ENCODE data around the gene KCNQ4. TPM values are rescaled to one million over a fixed set of nuclear protein-coding genes. Genes with fewer than 3 reads are reported as not detected.

Gene KCNQ4
- total RNA-seq, 2 donors from 2014 or later = 1.8 to 1.9 TPM

- no peak for DNase-seq
- Histone ChIP-seq H3K9ac (ENCODE audit: low read depth in 2 of 2, low read length in 2 of 2) (no peak overlapping the region), H3K36me3 (peaks cover 24% of the 10 kb centered on the region), H3K27ac (no peak overlapping the region), H3K4me3 (no peak overlapping the region), H3K27me3 (no peaks in the 10 kb centered on the region), H3K4me1 (no peaks in the 10 kb centered on the region), H3K9me3 (no peaks in the 10 kb centered on the region)
- intact Hi-C loops (cut with DNase I) = no loop called here
- no peak for TF ChIP-seq CTCF (IDR thresholded peaks at IDR 0.05)
Observed at GRCh38 chr1:40757084-40757483, 26.5 kb upstream of the KCNQ4 start.

- Histone ChIP-seq H3K9me3 (no peaks in the 10 kb centered on the region), H3K4me3 (no peak overlapping the region), H3K27me3 (no peaks in the 10 kb centered on the region), H3K9ac (ENCODE audit: low read depth in 2 of 2, low read length in 2 of 2) (no peak overlapping the region), H3K27ac (no peak overlapping the region), H3K4me1 (no peaks in the 10 kb centered on the region), H3K36me3 (peaks cover 24% of the 10 kb centered on the region)
- intact Hi-C loops (cut with DNase I) = no loop called here
- no peak for DNase-seq
- TF ChIP-seq CTCF (IDR thresholded peaks at IDR 0.05) = no peak
Observed at GRCh38 chr1:40758004-40758403, 25.6 kb upstream of the KCNQ4 start.

- intact Hi-C loops (cut with DNase I) = no loop called here
- H3K9ac ChIP-seq (ENCODE audit: low read depth in 2 of 2, low read length in 2 of 2) = no peak overlapping the region
- H3K4me1 ChIP-seq = no peaks in the 10 kb centered on the region
- H3K27me3 ChIP-seq = no peaks in the 10 kb centered on the region
- no peak overlapping the region for H3K27ac ChIP-seq
- no peaks in the 10 kb centered on the region for H3K9me3 ChIP-seq
- no peak for DNase-seq
- peaks cover 24% of the 10 kb centered on the region for H3K36me3 ChIP-seq
- no peak for TF ChIP-seq CTCF (IDR thresholded peaks at IDR 0.05)
- no peak overlapping the region for H3K4me3 ChIP-seq
Observed at GRCh38 chr1:40758578-40759343, 24.8 kb upstream of the KCNQ4 start.

- H3K27ac ChIP-seq = no peak overlapping the region
- no peak for TF ChIP-seq CTCF (IDR thresholded peaks at IDR 0.05)
- H3K36me3 ChIP-seq = peaks cover 16% of the 10 kb centered on the region
- no peak overlapping the region for H3K9ac ChIP-seq (ENCODE audit: low read depth in 2 of 2, low read length in 2 of 2)
- H3K27me3 ChIP-seq = no peaks in the 10 kb centered on the region
- H3K9me3 ChIP-seq = no peaks in the 10 kb centered on the region
- intact Hi-C loops (cut with DNase I) = no loop called here
- H3K4me3 ChIP-seq = no peak overlapping the region
- H3K4me1 ChIP-seq = no peaks in the 10 kb centered on the region
- DNase-seq = no peak
Observed at GRCh38 chr1:40760984-40761383, 22.6 kb upstream of the KCNQ4 start.

GRCh38 chr1:40762144-40762923 is 21.3 kb upstream of the KCNQ4 start:
- no peaks in the 10 kb centered on the region for H3K9me3 ChIP-seq
- no peaks in the 10 kb centered on the region for H3K27me3 ChIP-seq
- no peak for DNase-seq
- TF ChIP-seq CTCF (IDR thresholded peaks at IDR 0.05) = no peak
- H3K36me3 ChIP-seq = peaks cover 7% of the 10 kb centered on the region
- H3K4me1 ChIP-seq = no peaks in the 10 kb centered on the region
- intact Hi-C loops (cut with DNase I) = no loop called here
- H3K4me3 ChIP-seq = no peak overlapping the region
- H3K27ac ChIP-seq = no peak overlapping the region
- H3K9ac ChIP-seq (ENCODE audit: low read depth in 2 of 2, low read length in 2 of 2) = no peak overlapping the region

All from colonic mucosa (tissue), 4 donors.